Ovary (tissue), 3 donors: ENCODE data around the gene WASL.

Source experiments
- CTCF ChIP-seq, 3 donors: fragments of 450-650 bp in 2 of 3; fragments of 200-600 bp in 1 of 3; IDR thresholded peaks; one replicate each; pipeline versions ENCODE4 v1.5.1 to v1.8.0; 2016 to 2022; ENCODE audit warnings: antibody characterized with exemption in 3 of 3, mild to moderate bottlenecking in 1 of 3
- POLR2A ChIP-seq: fragments of 450-650 bp; IDR thresholded peaks from one replicate; pipeline ENCODE4 v1.6.1; 2017; ENCODE audit warnings: antibody characterized with exemption, mild to moderate bottlenecking, moderate library complexity
- donor health status: DM: no; HTN: no; CAD: no.

- TF ChIP-seq CTCF (IDR thresholded peaks at IDR 0.05) (no peak), POLR2A (no peak)
These were observed 68.2 kb downstream of the WASL start for GRCh38 chr7:123680580-123680979.
